GM19238 (cell line): ENCODE measurements around the gene SLC5A8.

Experiments
- DNase-seq: peaks from one replicate; pipeline ENCODE4 v3.0.0; 2011; ENCODE audit warnings: low spot score; ENCODE audit not compliant: insufficient read length

The SLC5A8 gene, protein sequence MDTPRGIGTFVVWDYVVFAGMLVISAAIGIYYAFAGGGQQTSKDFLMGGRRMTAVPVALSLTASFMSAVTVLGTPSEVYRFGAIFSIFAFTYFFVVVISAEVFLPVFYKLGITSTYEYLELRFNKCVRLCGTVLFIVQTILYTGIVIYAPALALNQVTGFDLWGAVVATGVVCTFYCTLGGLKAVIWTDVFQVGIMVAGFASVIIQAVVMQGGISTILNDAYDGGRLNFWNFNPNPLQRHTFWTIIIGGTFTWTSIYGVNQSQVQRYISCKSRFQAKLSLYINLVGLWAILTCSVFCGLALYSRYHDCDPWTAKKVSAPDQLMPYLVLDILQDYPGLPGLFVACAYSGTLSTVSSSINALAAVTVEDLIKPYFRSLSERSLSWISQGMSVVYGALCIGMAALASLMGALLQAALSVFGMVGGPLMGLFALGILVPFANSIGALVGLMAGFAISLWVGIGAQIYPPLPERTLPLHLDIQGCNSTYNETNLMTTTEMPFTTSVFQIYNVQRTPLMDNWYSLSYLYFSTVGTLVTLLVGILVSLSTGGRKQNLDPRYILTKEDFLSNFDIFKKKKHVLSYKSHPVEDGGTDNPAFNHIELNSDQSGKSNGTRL

GRCh38 chr12:101209319-101210302 lies at the start of gene SLC5A8:
Gene SLC5A8, minus strand, starts transcription at chr12:101210238. Its CDS starts 390 bp downstream, at chr12:101209848.
- no peak for DNase-seq

GRCh38 chr12:101257357-101257756 lies 47.3 kb upstream of the SLC5A8 start:
- DNase-seq: no peak

- DNase-seq: no peak
Observed at GRCh38 chr12:101256266-101256665, 46.2 kb upstream of the SLC5A8 start.

DNA sequence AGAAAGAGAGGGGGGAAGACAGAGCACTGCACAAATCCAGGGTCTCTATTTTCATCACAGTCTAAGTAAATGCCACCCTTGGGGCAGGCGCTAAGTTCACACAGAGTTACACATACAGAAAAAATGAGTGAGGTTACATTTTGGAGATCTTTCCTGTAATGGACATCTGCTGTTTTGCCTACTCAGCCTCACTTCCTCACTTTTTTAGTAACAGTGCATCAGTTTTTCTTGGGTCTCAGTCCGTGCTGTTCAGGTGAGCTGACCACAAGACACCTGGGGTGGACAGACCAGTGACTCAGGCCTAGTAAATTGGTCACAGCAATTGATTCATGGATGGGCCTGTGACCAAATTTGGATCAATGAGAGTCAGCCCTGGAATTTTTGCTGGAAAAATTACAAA lies 33.6 kb upstream of the SLC5A8 start:
- DNase-seq: no peak

DNA sequence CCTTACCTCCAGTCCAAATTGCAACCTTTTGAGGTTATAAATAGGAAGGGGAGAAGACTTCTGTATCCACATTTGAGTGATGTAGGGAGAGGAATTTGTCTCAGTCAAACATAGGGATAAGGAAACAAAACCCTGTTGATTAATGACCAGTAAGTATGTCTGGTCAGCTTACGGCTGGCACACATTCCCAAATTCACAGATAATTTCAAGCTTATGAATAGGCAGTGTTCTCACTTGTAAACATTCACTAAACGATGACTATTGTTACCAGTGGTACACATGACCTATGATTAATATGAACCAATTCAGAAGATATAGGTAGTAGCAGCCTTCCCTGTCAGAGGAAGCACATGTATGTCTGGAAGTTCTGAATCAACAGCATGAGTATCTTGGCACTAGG lies 33.0 kb upstream of the SLC5A8 start:
- DNase-seq: no peak

GRCh38 chr12:101238800-101239329 lies 28.8 kb upstream of the SLC5A8 start:
- no peak for DNase-seq

DNA sequence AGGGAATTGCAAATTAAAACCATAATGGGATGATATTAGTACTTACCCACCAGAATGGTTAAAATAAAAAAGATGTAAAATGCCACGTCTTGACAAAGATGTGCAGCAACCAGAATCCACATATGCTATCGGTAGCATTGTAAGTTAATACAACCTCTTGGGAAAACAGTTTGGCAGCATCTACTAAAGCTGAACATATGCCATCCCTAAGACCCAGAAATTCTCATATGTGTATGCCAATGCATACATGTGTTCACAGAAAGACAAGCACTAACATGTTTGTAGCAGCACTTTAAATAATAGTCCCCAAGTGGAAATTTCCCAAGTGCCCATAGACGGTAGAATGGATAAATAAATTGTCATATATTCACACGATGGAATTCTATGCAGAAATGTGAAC lies 28.3 kb upstream of the SLC5A8 start:
- no peak for DNase-seq

DNA sequence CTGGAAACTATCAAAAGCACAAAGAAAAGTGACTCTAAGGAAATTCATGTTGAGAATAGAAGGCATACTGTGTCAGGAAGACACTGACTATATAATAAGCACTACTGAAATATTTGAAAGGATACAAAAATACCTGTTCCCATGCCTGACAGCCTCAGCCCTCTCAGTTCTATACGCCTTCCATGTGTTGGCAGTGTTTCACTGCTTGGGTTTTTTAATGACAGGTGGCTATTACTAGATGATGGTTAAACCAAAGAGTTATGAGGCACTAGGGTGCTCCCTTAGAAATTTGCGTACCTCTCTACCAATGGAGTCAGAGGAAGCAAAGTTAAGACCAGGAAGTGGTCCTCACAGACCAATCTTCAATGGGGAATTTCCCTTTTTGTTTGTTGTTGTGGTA lies 25.6 kb upstream of the SLC5A8 start:
- DNase-seq: no peak

DNA sequence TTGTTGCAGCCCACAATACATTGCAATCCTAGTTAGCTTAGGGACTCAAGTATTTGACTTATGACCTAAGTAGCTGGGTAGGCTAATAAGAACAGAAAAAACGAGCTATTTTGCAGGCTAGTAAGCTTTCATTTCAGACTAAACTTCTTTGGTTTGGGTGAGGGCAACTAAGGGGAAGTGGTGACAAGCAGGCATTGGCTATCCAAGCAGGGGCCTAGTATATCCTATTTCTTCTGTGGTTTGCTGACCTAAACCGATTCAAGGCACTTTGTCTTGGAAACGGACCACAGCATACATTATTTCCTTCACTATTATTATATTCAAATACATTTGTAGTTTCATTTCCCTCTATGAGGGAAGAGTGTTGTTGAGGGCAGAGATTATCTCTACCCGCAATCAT lies 21.6 kb upstream of the SLC5A8 start:
- DNase-seq: no peak

- no peak for DNase-seq
Observed at GRCh38 chr12:101230547-101230946, 20.5 kb upstream of the SLC5A8 start.

DNA sequence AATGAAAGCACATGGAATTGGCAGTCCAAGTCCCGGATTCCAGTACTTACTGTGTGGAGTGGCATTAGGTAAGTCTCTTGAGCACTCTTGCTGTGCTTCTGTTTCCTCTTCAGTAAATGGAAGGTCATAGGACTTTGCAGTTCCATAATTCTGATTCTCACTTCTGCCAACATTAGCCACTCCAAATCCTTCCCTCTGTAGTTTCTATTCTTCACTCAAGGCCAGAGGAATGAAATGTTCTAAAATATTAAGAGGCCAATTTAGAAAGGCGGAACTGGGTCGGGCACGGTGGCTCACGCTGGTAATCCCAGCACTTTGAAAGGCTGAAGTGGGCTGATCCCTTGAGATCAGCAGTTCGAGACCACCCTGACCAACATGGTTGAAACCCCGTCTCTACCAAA lies 19.8 kb upstream of the SLC5A8 start:
- no peak for DNase-seq

- no peak for DNase-seq
Observed at GRCh38 chr12:101221301-101221700, 11.3 kb upstream of the SLC5A8 start.

DNA sequence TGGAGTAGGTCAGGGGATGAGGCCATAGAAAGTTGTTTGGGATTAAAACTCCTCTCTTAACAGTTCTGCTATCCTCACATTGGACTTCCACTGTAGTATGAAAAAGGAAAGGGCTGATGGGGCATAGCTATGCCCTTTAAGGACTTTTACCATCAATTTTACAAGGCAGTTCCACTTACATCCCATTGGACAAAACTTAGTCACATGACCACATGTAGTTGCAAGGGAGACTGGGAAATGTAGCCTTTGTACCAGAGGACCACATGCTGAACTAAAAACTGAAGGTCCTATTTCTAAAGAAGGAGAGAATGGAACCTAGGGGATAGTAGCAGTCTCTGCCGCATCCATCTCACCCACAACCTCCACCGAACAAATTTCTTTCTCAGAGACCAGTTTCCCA lies 6.8 kb upstream of the SLC5A8 start:
- no peak for DNase-seq

DNA sequence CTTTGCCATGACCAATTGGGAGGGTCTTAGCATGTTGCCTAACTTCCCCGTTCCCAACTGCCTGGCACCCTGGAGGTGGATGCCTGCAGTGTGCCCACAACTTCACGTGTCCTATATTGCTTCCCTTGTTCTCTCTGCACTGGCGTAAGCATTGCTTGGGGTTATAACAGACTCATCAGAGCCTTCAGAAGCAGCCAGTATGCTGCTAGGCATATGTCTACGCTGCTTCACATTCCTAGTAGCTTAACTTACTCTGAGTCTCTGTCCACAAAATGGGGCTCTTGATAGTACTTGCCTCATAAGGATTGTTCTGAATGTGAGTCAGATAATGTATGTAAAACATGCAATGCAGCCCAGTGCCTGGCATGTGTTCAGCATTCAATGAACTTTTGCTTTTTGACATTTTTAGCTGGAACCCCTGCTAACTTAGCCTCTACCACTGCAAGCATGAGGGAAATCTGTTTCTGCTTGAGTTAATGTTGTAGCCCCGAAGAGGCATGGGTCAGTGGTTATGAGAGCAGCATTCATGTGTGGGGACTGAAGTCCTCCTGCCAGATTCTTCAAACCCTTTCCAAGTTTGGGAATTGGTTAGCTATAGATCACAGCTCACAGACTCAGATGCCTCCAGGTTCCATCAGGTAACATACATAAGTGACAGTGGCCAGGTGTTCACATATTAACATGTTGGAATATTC lies 2.8 kb downstream of the SLC5A8 start:
- no peak for DNase-seq

DNA sequence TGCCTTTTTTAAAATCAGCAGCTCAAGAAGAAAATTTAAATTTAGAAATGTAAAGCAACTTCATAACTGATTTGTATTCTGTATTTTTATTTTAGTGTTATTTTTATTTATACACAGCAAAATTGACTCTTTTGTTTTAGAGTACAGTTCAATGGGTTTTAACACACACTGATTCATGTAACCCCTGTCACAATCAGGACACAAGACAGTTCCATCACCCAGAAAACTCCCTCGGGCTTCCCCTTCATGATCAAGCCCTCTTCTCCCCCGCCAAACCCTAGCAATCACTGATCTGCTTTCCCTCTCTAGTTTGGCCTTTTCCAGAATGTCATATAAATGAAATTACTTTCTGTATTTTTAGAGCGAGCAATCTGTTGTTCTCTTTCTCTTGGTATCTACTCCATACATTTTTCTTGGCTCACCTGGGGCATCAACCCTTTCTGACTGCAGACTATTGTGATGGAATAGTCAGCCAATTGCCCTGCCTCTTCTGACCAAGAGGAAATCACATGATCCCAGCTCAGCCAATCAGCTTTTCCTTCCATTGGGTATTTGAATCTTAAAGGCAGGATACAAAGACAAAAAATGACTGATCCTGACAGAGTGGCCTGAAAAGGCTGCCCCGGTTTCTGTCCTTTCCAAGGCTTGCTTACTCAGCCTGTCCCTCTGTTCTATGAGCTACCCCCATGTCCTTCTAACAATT lies 5.3 kb downstream of the SLC5A8 start:
- no peak for DNase-seq

- no peak for DNase-seq
Observed at GRCh38 chr12:101200824-101201223, 9.2 kb downstream of the SLC5A8 start.

DNA sequence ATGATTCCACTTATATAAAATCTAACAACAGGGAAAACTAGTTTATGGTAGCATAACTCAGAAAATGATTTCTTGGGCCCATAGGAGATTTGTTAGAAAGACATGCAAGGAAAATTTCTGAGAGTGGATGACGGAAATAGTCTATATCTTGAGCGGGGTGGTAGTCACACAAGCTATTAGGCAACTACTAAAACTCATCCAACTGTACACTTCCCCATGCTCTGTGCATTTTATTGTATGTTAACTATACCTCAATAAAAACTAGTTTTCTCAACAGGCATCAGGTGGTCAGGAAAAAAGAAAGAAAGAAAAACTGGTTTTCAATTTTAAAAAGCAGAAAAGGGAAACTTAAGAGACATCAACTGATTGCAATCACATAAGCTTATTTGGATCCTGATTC lies 9.9 kb downstream of the SLC5A8 start:
- DNase-seq: no peak

GRCh38 chr12:101186291-101186690 lies 23.7 kb downstream of the SLC5A8 start:
- no peak for DNase-seq

DNA sequence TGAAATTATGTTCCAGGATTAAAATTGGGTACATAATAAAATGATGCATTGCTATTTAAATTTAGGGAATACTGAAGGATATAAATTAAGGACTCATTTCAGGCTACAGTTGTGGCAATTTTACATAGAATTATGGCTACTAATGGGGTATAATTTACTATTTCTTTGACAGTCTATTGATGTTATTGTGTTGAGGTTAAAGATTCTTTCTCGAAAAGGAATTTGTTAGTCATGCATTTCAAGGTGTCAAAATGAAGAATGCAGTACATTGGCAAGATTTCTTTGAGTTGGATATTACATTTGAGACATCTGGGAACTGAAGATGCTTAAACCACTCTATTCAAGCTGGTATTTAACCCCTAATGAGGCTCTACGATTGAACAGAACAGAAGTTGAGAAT lies 28.3 kb downstream of the SLC5A8 start:
- DNase-seq: no peak

DNA sequence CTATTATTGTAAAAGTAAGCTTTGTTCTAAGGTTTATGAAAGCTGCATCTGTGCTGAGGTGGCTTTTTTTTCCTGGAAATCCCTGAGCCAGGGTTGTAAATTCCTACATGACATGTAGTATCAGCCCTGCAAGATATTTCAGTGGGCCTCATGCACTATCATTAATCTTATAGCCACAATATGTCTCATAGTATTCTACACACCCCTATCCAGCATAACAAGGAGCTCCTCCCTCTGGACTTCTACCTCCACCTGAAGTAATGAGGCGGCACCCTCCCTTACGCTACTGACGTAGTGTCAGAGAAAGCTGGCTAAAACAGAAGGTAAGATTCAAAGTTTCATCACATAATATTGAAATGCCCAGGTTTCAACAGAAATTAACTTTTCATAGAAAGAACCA lies 35.5 kb downstream of the SLC5A8 start:
- DNase-seq: no peak
